Measurements from ENCODE around the gene DPH5.
"Not testable (repeated sequence)": the region's sequence is repeated elsewhere in the genome, so short reads cannot be mapped to it uniquely, and the experiment has no call there.

The DPH5 gene

GRCh38 chr1:101025657-101026429 is at the start of gene DPH5:
TSS of gene DPH5 (minus strand) at chr1:101025784. CDS start at chr1:101025443, 341 bp downstream.
- peak; percentile 14 to 96 (median 79) for DNase-seq

- DNase-seq: no peak
These were observed 48.3 kb upstream of the DPH5 start for GRCh38 chr1:101073836-101074235.

- DNase-seq: no peak
These were observed 45.9 kb upstream of the DPH5 start for GRCh38 chr1:101071470-101071891.

- peak in 1 of 51 donors; percentile 2 for DNase-seq
These were observed 43.6 kb upstream of the DPH5 start for GRCh38 chr1:101069158-101069557.

- not testable (repeated sequence) for DNase-seq
These were observed 41.4 kb upstream of the DPH5 start for GRCh38 chr1:101066937-101067335.

GRCh38 chr1:101066260-101066936 is 40.8 kb upstream of the DPH5 start:
- DNase-seq: no peak

GRCh38 chr1:101065575-101065974 is 40.0 kb upstream of the DPH5 start:
- DNase-seq: no peak

- DNase-seq: no peak
These were observed 39.1 kb upstream of the DPH5 start for GRCh38 chr1:101064697-101065096.

GRCh38 chr1:101060992-101061391 is 35.4 kb upstream of the DPH5 start:
- no peak for DNase-seq

- no peak for DNase-seq
These were observed 34.5 kb upstream of the DPH5 start for GRCh38 chr1:101059945-101060542.

- no peak for DNase-seq
These were observed 30.0 kb upstream of the DPH5 start for GRCh38 chr1:101055623-101056022.

GRCh38 chr1:101051688-101052638 is 26.4 kb upstream of the DPH5 start:
- no peak for DNase-seq

- DNase-seq: no peak
These were observed 25.3 kb upstream of the DPH5 start for GRCh38 chr1:101050869-101051268.

- DNase-seq: no peak
These were observed 19.2 kb upstream of the DPH5 start for GRCh38 chr1:101044749-101045148.

- no peak for DNase-seq
These were observed 18.7 kb upstream of the DPH5 start for GRCh38 chr1:101044259-101044658.

GRCh38 chr1:101043776-101044175 is 18.2 kb upstream of the DPH5 start:
- DNase-seq: no peak

GRCh38 chr1:101041300-101041699 is 15.7 kb upstream of the DPH5 start:
- no peak for DNase-seq

- DNase-seq: no peak
These were observed 15.1 kb upstream of the DPH5 start for GRCh38 chr1:101040666-101041065.

GRCh38 chr1:101039245-101039644 is 13.7 kb upstream of the DPH5 start:
- DNase-seq: no peak

- DNase-seq: no peak
These were observed 11.7 kb upstream of the DPH5 start for GRCh38 chr1:101037316-101037715.

GRCh38 chr1:101033017-101033416 is 7.4 kb upstream of the DPH5 start:
- DNase-seq: no peak
